Thoracic aorta (tissue), 2 donors: ENCODE results near the gene ADAMTS13. TPM values are rescaled to one million over a fixed set of nuclear protein-coding genes. Genes with fewer than 3 reads are reported as not detected.

Experiments used
- ATAC-seq: fragments of 150-250 bp; one replicate; pipeline ENCODE4 v1.8.0; 2017; ENCODE audit warnings: low read depth; ENCODE audit not compliant: insufficient number of reproducible peaks, low FRiP score
- DNase-seq: peaks from one replicate; pipeline ENCODE4 v3.0.0-alpha.2; 2020; ENCODE audit warnings: low spot score
- H3K27ac ChIP-seq, 2 donors: fragments of 200-600 bp; sonication (generic); 1 replicate in 1 of 2; 2 replicates in 1 of 2; pipeline ENCODE4 v1.5.1; 2016; ENCODE audit warnings: mild to moderate bottlenecking in 2 of 2, moderate library complexity in 2 of 2
- H3K27me3 ChIP-seq: fragments of 200-600 bp; sonication (generic); replicated peaks from 2 replicates; pipeline ENCODE4 v1.6.0; 2016; ENCODE audit warnings: mild to moderate bottlenecking; ENCODE audit not compliant: insufficient read depth
- H3K36me3 ChIP-seq: fragments of 200-600 bp; sonication (generic); one replicate; pipeline ENCODE4 v1.5.1; 2016
- H3K4me1 ChIP-seq, 2 donors: fragments of 200-600 bp; sonication (generic); 1 replicate in 1 of 2; 2 replicates in 1 of 2; pipeline versions ENCODE4 v1.5.1 to v1.6.0; 2016; ENCODE audit warnings: low read depth in 2 of 2, mild to moderate bottlenecking in 1 of 2; ENCODE audit not compliant: control insufficient read depth in 1 of 2
- H3K4me3 ChIP-seq: fragments of 200-600 bp; sonication (generic); 2 replicates; pipeline ENCODE4 v1.5.1; 2016; ENCODE audit warnings: mild to moderate bottlenecking
- H3K9me3 ChIP-seq: fragments of 200-600 bp; sonication (generic); 2 replicates; pipeline ENCODE4 v1.5.1; 2016
- CTCF ChIP-seq: fragments of 200-600 bp; sonication (generic); IDR thresholded peaks from one replicate; pipeline ENCODE4 v1.5.1; 2019; ENCODE audit warnings: antibody characterized with exemption
- total RNA-seq, 2 donors: library from RNA; depleted of rRNA; stranded (reverse); fragments of >200 nt; gene quantifications; one replicate each; pipeline versions ENCODE4 v1.1.0 to v1.2.3, GENCODE V29; 2016

Gene ADAMTS13
- total RNA-seq, 2 donors from 2014 or later: 1.3 to 6.0 TPM

GRCh38 chr9:133406480-133407307 lies 15.5 kb upstream of the ADAMTS13 start:
- Histone ChIP-seq H3K27me3 (no peaks in the 10 kb centered on the region), H3K4me1 (no peaks in the 10 kb centered on the region), H3K4me3 (no peak overlapping the region), H3K9me3 (no peaks in the 10 kb centered on the region), H3K27ac (no peak overlapping the region), H3K36me3 (peaks cover 50% of the 10 kb centered on the region)
- no peak for DNase-seq
- ATAC-seq: no peak
- TF ChIP-seq CTCF: peak; percentile 86

- Histone ChIP-seq H3K4me1 (no peaks in the 10 kb centered on the region), H3K36me3 (peaks cover 59% of the 10 kb centered on the region)
- no peak for ATAC-seq
These were observed 14.1 kb upstream of the ADAMTS13 start for GRCh38 chr9:133408042-133408441.

GRCh38 chr9:133415170-133415569 lies 7.0 kb upstream of the ADAMTS13 start:
- Histone ChIP-seq H3K4me3 (no peak overlapping the region), H3K27me3 (no peaks in the 10 kb centered on the region), H3K4me1 (peaks cover 11 to 20% of the 10 kb centered on the region in 2 donors), H3K9me3 (no peaks in the 10 kb centered on the region), H3K36me3 (peaks cover 25% of the 10 kb centered on the region), H3K27ac (no peak overlapping the region)
- no peak for ATAC-seq
- no peak for DNase-seq
- no peak for TF ChIP-seq CTCF

More at GRCh38 chr9:133408042-133408441, 14.1 kb upstream of the ADAMTS13 start:
- no peak overlapping the region for H3K4me3 ChIP-seq
- no peak overlapping the region for H3K27ac ChIP-seq
- H3K9me3 ChIP-seq: no peaks in the 10 kb centered on the region
- DNase-seq: no peak
- TF ChIP-seq CTCF: no peak
- no peaks in the 10 kb centered on the region for H3K27me3 ChIP-seq

DNA sequence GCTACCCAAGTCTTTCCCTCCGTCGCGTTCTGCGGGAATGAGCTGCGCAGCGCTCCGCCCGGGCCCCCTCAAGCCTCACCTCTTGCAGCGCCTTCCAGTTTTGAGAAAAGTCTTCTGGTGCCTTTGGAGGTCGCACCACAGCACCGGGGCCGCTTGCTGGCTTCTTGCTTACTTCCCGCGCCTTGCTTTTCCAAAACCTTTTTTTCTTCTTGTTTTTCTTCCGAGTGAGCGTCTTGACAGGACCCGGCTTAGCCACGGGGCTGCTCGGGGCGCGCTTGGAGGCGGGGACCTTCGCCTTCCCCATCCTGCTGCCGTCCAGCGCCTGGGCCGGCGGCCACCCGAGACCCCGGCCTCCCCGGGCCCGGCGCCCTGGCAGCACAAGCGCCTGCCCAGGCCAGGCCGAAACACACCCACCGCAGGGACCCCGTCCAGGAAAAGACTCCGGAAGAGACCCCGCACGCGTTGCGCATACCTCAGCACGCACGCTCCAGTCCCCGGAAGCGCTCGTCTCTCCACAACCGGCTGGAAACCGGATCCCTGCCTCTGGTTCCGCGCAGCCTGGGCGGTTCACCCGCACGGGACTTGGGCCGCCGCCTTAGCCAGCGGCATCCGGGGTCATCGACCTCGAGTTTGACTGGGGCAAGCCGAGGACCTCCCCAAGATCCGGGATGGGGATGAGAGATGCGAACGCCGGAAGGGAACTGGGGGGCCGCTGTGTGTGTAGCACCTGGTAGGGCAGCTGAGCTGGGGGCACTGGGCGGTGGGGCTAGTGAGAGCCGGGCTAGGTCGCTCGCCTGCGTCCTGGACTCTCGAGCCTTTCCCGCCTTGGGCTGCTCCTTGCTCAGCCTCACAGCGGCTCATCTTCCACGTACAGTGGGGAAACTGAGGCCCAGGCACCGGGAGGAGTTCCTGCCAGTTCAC lies 4.4 kb upstream of the ADAMTS13 start, which contains the start of gene REXO4:
Gene REXO4 (minus strand): TSS at position 470 of the 921 bp plus-strand sequence. CDS start 166 bp downstream, at position 304.
- H3K4me1 ChIP-seq: peaks cover 11 to 20% of the 10 kb centered on the region in 2 donors
- peaks cover 5% of the 10 kb centered on the region for H3K36me3 ChIP-seq
- H3K27me3 ChIP-seq: no peaks in the 10 kb centered on the region
- TF ChIP-seq CTCF: no peak
- H3K27ac ChIP-seq: peak within 1 kb of the TSS; percentile 76 to 84
- H3K4me3 ChIP-seq: peak within 1 kb of the TSS; percentile 98
- DNase-seq (peak; percentile 39), ATAC-seq (peak; percentile 90)
- H3K9me3 ChIP-seq: no peaks in the 10 kb centered on the region

DNA sequence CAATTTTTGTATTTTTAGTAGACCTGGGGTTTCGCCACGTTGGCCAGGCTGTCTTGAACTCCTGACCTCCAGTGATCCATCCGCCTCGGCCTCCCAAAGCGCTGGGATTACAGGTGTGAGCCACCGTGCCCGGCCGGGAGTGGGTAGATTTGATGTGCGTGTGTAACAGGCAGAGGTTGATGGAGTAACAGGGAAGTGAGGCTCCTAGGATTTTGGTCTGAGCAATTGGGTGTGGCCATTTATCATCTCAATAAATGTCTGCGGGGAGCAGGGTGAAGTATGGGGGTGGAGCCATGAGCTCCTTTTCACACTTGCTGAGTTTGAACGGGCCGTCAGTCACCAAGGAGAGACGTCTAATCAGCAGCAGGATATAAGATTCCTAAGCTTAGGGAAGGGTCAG lies 3.2 kb upstream of the ADAMTS13 start:
- no peak for TF ChIP-seq CTCF
- DNase-seq: no peak
- ATAC-seq: no peak
- Histone ChIP-seq H3K4me3 (no peak overlapping the region), H3K36me3 (no peaks in the 10 kb centered on the region), H3K9me3 (no peaks in the 10 kb centered on the region), H3K27me3 (no peaks in the 10 kb centered on the region), H3K27ac (no peak overlapping the region), H3K4me1 (peaks cover 11 to 20% of the 10 kb centered on the region in 2 donors)
